Neuronal stem cell (in vitro differentiated cells): ENCODE data around the gene TBC1D16.
A peak's percentile ranks its signal among the peaks of the same experiment; 100 is the strongest.

ENCODE experiments used
- DNase-seq: peaks from one replicate; pipeline ENCODE4 v3.0.0-alpha.2; 2013; ENCODE audit warnings: low spot score
- H2AFZ ChIP-seq: one replicate; pipeline ENCODE4 v1.6.1; 2013; ENCODE audit warnings: mild to moderate bottlenecking, low read length, inconsistent platforms
- H2AK5ac ChIP-seq: 2 replicates; pipeline ENCODE4 v1.6.1; 2013; ENCODE audit warnings: low read depth, mild to moderate bottlenecking, inconsistent platforms, low read length, moderate library complexity, mixed read lengths
- H2BK120ac ChIP-seq: 2 replicates; pipeline ENCODE4 v1.6.1; 2013; ENCODE audit warnings: low read depth, mild to moderate bottlenecking, inconsistent platforms, low read length, moderate library complexity, mixed read lengths
- H2BK12ac ChIP-seq: one replicate; pipeline ENCODE4 v1.6.1; 2013; ENCODE audit warnings: low read length, inconsistent platforms
- H2BK15ac ChIP-seq: 2 replicates; pipeline ENCODE4 v1.6.1; 2013; ENCODE audit warnings: mild to moderate bottlenecking, low read length, inconsistent platforms, mixed read lengths
- H2BK5ac ChIP-seq: one replicate; pipeline ENCODE4 v1.6.1; 2013; ENCODE audit warnings: inconsistent platforms, mild to moderate bottlenecking, low read length, moderate library complexity
- H3K14ac ChIP-seq: one replicate; pipeline ENCODE4 v1.6.1; 2013; ENCODE audit warnings: low read length, inconsistent platforms
- H3K18ac ChIP-seq: 2 replicates; pipeline ENCODE4 v1.6.1; 2013; ENCODE audit warnings: low read length, inconsistent platforms
- H3K23ac ChIP-seq: 2 replicates; pipeline ENCODE4 v1.6.1; 2013; ENCODE audit warnings: low read depth, mild to moderate bottlenecking, mixed read lengths, low read length, inconsistent platforms; ENCODE audit not compliant: poor library complexity
- H3K27ac ChIP-seq: replicated peaks from 3 replicates; pipeline ENCODE4 v1.5.1; 2013; ENCODE audit warnings: low read length, inconsistent platforms
- H3K27me3 ChIP-seq, 3 experiments: 2 replicates each; pipeline ENCODE4 v1.6.1; 2013; ENCODE audit warnings: low read length in 3 of 3, mild to moderate bottlenecking in 2 of 3, inconsistent platforms in 1 of 3, low read depth in 1 of 3, mixed read lengths in 1 of 3, moderate library complexity in 1 of 3; ENCODE audit not compliant: control insufficient read depth in 3 of 3, insufficient read depth in 3 of 3
- H3K36me3 ChIP-seq, 2 donors: replicated peaks in 1 of 2; 2 replicates each; pipeline ENCODE4 v1.6.1; 2013; ENCODE audit warnings: low read length in 2 of 2; ENCODE audit not compliant: control insufficient read depth in 2 of 2, insufficient read depth in 2 of 2
- H3K4ac ChIP-seq: 2 replicates; pipeline ENCODE4 v1.6.1; 2013; ENCODE audit warnings: inconsistent platforms, mild to moderate bottlenecking, low read length, moderate library complexity
- H3K4me1 ChIP-seq, 2 donors: 1 replicate in 1 of 2; 2 replicates in 1 of 2; pipeline ENCODE4 v1.6.1; 2013; ENCODE audit warnings: low read length in 2 of 2, low read depth in 1 of 2; ENCODE audit not compliant: control insufficient read depth in 2 of 2, insufficient read depth in 1 of 2
- H3K4me2 ChIP-seq: one replicate; pipeline ENCODE4 v1.6.1; 2013; ENCODE audit warnings: mild to moderate bottlenecking, low read length, inconsistent platforms; ENCODE audit not compliant: insufficient read depth, poor library complexity, severe bottlenecking
- H3K4me3 ChIP-seq, 2 donors: 2 replicates each; pipeline ENCODE4 v1.5.1; 2013; ENCODE audit warnings: low read length in 2 of 2, mild to moderate bottlenecking in 2 of 2, inconsistent platforms in 1 of 2, moderate library complexity in 1 of 2
- H3K79me1 ChIP-seq: one replicate; pipeline ENCODE4 v1.6.1; 2013; ENCODE audit warnings: low read depth, mild to moderate bottlenecking, inconsistent platforms, low read length, moderate library complexity
- H3K9ac ChIP-seq: one replicate; pipeline ENCODE4 v1.6.1; 2013; ENCODE audit warnings: mild to moderate bottlenecking, low read depth, low read length, inconsistent platforms; ENCODE audit not compliant: poor library complexity
- H3K9me3 ChIP-seq, 2 donors: replicated peaks in 1 of 2; 2 replicates each; pipeline versions ENCODE3 to v1.6.1; 2013; ENCODE audit warnings: low read length in 2 of 2, mild to moderate bottlenecking in 2 of 2, inconsistent platforms in 1 of 2, low read depth in 1 of 2, mixed read lengths in 1 of 2, moderate library complexity in 1 of 2; ENCODE audit not compliant: control insufficient read depth in 2 of 2, insufficient read depth in 1 of 2
- H4K8ac ChIP-seq: one replicate; pipeline ENCODE4 v1.6.1; 2013; ENCODE audit warnings: low read depth, mild to moderate bottlenecking, inconsistent platforms, low read length, moderate library complexity
- H4K91ac ChIP-seq: one replicate; pipeline ENCODE4 v1.6.1; 2013; ENCODE audit warnings: low read length, low read depth, mild to moderate bottlenecking, inconsistent platforms; ENCODE audit not compliant: poor library complexity
- WGBS, 2 donors: extraction: QIAGEN DNeasy Blood & Tissue Kit; methylation state at CpG; one replicate each; pipeline ENCODE4 v1.1.7; 2013; ENCODE audit warnings: missing lambda C conversion rate in 2 of 2, mixed read lengths in 1 of 2; ENCODE audit not compliant: insufficient read length in 2 of 2, insufficient replicate concordance in 1 of 2; ENCODE audit errors: extremely low coverage in 2 of 2; 5-methylcytosine and 5-hydroxymethylcytosine counted together

Gene TBC1D16

DNA sequence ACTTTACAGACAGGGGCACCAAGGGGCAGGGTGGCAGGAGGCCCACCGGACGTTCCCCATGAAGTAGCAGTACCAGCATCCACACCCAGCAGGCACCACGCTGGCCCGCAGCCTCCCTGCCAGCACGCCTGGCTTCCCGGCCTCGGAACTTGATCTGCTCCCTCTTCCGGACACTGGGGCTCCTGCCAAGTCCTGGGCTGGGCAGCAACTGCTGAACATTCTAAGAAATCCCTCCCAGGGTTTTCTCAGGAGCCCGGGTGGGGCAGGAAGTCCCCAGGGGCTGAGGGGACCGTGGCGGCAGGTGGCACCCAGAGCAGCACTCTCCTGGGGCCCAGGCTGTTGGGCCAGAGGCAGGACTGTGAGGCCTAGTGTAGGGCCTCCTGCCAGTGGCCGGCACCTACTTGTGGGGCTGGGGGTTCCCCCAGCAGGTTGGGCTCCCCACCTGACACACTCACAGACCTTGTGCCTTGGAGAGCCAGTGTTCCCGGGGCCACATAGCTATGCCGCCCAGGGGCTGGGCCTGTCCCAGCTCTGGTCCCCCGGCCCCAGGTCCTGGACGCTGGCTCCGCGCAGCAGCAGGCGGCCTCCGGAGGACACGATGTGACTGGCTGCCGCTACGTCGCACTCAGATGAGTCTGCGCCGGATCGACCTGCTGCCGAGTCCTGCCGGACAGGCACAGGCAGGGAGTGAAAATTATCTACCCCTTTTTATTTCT is 110.3 kb downstream of the TBC1D16 start:
- Histone ChIP-seq H3K27me3 (peaks cover 0 to 18% (median 6%) of the 10 kb centered on the region in 3 experiments), H3K79me1 (peaks cover 1% of the 10 kb centered on the region), H2AK5ac (peak overlapping the region; percentile 30), H3K18ac (peak overlapping the region; percentile 76), H3K4me2 (no peak overlapping the region), H4K8ac (no peak overlapping the region), H2BK120ac (peak overlapping the region; percentile 47), H2AFZ (no peak overlapping the region), H3K4me3 (no peak overlapping the region), H3K14ac (peak overlapping the region; percentile 89), H2BK15ac (peak overlapping the region; percentile 18), H2BK5ac (no peak overlapping the region), H3K4ac (no peak overlapping the region), H3K9ac (no peak overlapping the region), H3K9me3 (no peaks in the 10 kb centered on the region), H4K91ac (no peak overlapping the region), H3K27ac (no peak overlapping the region), H3K36me3 (no peaks in the 10 kb centered on the region), H3K23ac (peak overlapping the region; percentile 94), H2BK12ac (no peak overlapping the region), H3K4me1 (peaks cover 6 to 8% of the 10 kb centered on the region in 2 donors)
- no peak for DNase-seq
- no CpG with 5 or more reads among the region's 29 CpGs for WGBS, 2 donors

DNA sequence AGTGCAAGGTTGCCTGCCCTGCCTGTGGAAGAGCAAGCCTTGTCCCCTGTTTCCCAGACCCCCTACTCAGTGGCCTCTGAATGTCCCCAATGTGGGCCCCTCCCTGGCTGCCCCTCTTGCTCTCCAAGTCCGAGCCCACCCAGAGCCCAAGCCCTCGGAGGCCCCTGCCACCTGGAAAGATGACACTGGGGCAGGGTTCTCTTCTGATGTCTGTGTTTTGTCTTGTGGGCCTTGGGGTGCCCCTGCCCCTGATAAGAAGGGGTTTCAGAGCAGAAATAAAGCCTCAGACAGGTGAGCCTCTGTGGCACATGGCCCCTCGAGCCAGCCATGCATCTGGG is 111.1 kb downstream of the TBC1D16 start:
- Histone ChIP-seq H3K4me2 (no peak overlapping the region), H2BK120ac (no peak overlapping the region), H2AK5ac (no peak overlapping the region), H3K4me3 (no peak overlapping the region), H2BK15ac (no peak overlapping the region), H4K8ac (no peak overlapping the region), H3K18ac (no peak overlapping the region), H3K4ac (no peak overlapping the region), H3K27ac (no peak overlapping the region), H2BK12ac (no peak overlapping the region), H4K91ac (no peak overlapping the region), H3K79me1 (peaks cover 1% of the 10 kb centered on the region), H2AFZ (no peak overlapping the region), H3K4me1 (peaks cover 5 to 8% of the 10 kb centered on the region in 2 donors), H3K14ac (no peak overlapping the region), H3K36me3 (no peaks in the 10 kb centered on the region), H3K9me3 (no peaks in the 10 kb centered on the region), H2BK5ac (peak overlapping the region; percentile 82), H3K9ac (no peak overlapping the region), H3K23ac (no peak overlapping the region), H3K27me3 (peaks cover 0 to 22% (median 6%) of the 10 kb centered on the region in 3 experiments)
- no CpG with 5 or more reads among the region's 3 CpGs for WGBS, 2 donors
- DNase-seq: no peak

DNA sequence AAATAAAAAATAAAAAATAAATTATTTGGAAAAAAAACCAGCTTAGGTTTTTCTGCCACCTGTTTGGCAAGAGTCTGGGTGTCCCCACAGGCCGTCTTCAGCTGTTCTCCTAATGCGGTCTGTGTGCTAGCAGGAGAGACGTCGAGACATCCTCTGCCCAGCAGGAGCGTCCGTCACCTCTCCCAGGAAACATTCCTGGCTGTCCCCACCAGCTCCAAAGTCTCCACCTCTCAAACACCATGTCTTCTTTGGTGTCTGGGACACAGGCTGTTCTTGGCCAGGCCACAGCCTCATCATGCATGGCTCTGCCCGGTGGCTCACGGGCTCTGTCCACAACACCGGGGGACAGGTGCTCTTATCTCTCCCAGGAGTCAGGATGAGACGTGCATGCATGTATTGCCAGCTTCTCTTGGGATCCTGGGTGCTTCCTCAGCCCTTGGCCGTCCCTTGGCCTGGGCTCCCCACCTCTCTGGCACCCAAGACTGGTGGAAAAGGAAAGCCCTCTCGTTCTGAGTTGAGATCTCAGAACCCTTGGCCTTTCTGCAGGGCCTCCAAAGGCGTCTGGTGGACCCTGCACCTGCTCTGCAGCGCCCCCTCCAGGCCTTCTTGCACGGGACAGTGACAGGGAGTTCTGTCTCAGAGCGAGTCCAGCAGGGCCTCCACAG is 111.6 kb downstream of the TBC1D16 start:
- Histone ChIP-seq H3K9me3 (no peaks in the 10 kb centered on the region), H3K27ac (no peak overlapping the region), H4K8ac (peak overlapping the region; percentile 43), H3K9ac (peak overlapping the region; percentile 44), H3K4ac (no peak overlapping the region), H2BK12ac (peak overlapping the region; percentile 73), H3K4me2 (no peak overlapping the region), H3K36me3 (no peaks in the 10 kb centered on the region), H2BK15ac (peak overlapping the region; percentile 92), H3K79me1 (peaks cover 1% of the 10 kb centered on the region), H3K23ac (peak overlapping the region; percentile 43), H3K14ac (no peak overlapping the region), H2AK5ac (peak overlapping the region; percentile 92), H3K4me3 (no peak overlapping the region), H2AFZ (no peak overlapping the region), H2BK120ac (no peak overlapping the region), H3K4me1 (peaks cover 4 to 8% of the 10 kb centered on the region in 2 donors), H3K18ac (peak overlapping the region; percentile 91), H2BK5ac (peak overlapping the region; percentile 82), H3K27me3 (peaks cover 0 to 26% (median 3%) of the 10 kb centered on the region in 3 experiments), H4K91ac (no peak overlapping the region)
- no CpG with 5 or more reads among the region's 16 CpGs for WGBS, 2 donors
- DNase-seq: peak; percentile 73

DNA sequence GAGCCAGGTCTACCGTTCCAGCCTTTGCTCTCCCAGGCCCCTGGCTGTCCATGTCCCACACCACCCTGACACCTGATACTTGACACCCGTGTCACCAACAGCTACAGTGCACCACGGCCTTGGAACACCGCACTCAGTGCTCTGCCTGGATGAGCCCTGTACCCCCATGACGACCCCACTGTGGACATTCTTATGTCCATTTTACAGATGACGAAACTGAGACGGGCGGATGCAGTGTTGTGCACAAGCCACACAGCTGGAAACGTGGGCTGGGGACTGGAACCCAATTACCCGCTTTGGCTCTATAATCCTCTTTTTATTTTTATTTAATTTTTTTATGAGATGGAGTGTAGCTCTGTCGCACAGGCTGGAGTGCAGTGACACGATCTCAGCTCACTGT is 112.9 kb downstream of the TBC1D16 start:
- H3K4me3 ChIP-seq: no peak overlapping the region
- H3K79me1 ChIP-seq: peaks cover 1% of the 10 kb centered on the region
- no peak overlapping the region for H2BK15ac ChIP-seq
- H2BK12ac ChIP-seq: peak overlapping the region; percentile 82
- H2AFZ ChIP-seq: no peak overlapping the region
- no peak overlapping the region for H4K91ac ChIP-seq
- H2AK5ac ChIP-seq: peak overlapping the region; percentile 94
- H3K14ac ChIP-seq: no peak overlapping the region
- no peak overlapping the region for H2BK120ac ChIP-seq
- no peak overlapping the region for H3K4ac ChIP-seq
- H3K9ac ChIP-seq: no peak overlapping the region
- peak overlapping the region; percentile 84 for H2BK5ac ChIP-seq
- no peak overlapping the region for H3K4me2 ChIP-seq
- H3K36me3 ChIP-seq: no peaks in the 10 kb centered on the region
- H4K8ac ChIP-seq: no peak overlapping the region
- H3K9me3 ChIP-seq: no peaks in the 10 kb centered on the region
- no CpG with 5 or more reads among the region's 12 CpGs for WGBS, 2 donors
- no peak overlapping the region for H3K27ac ChIP-seq
- H3K4me1 ChIP-seq: peaks cover 4 to 8% of the 10 kb centered on the region in 2 donors
- no peak overlapping the region for H3K23ac ChIP-seq
- H3K27me3 ChIP-seq: peaks cover 0 to 38% (median 4%) of the 10 kb centered on the region in 3 experiments
- H3K18ac ChIP-seq: peak overlapping the region; percentile 84
- DNase-seq: no peak
